GM23338 (cell line): Measurements from ENCODE around the gene CELA1. TPM values are rescaled to one million over a fixed set of nuclear protein-coding genes. Genes with fewer than 3 reads are reported as not detected.
A peak's percentile ranks its signal among the peaks of the same experiment; 100 is the strongest.

Source experiments
- ATAC-seq: fragments of 200-7000 bp; cut with Tn5 transposase; 3 replicates; pipeline ENCODE4 v1.9.1; 2020
- DNase-seq: peaks from one replicate; pipeline ENCODE4 v3.0.0-alpha.2; 2015; ENCODE audit warnings: low spot score
- H2AFZ ChIP-seq: fragments of 200-600 bp; sonication (generic); 2 replicates; pipeline ENCODE4 v1.8.0; 2016; ENCODE audit warnings: antibody characterized with exemption, mild to moderate bottlenecking, moderate library complexity
- H3F3A ChIP-seq: fragments of 200-600 bp; sonication (generic); replicated peaks from 2 replicates; pipeline ENCODE4 v1.8.0; 2017; ENCODE audit warnings: antibody characterized with exemption, mixed run types, low read depth
- H3K27ac ChIP-seq: fragments of 200-600 bp; sonication (generic); 2 replicates; pipeline ENCODE4 v1.6.1; 2016; ENCODE audit warnings: low read depth
- H3K27me3 ChIP-seq: fragments of 200-600 bp; sonication (generic); 2 replicates; pipeline ENCODE4 v1.8.0; 2016; ENCODE audit warnings: mild to moderate bottlenecking, mixed run types, moderate library complexity; ENCODE audit not compliant: insufficient read depth
- H3K36me3 ChIP-seq: fragments of 200-600 bp; sonication (generic); 2 replicates; pipeline ENCODE4 v1.8.0; 2016; ENCODE audit warnings: mild to moderate bottlenecking; ENCODE audit not compliant: insufficient read depth
- H3K4me1 ChIP-seq: fragments of 200-600 bp; sonication (generic); 2 replicates; pipeline ENCODE4 v1.8.0; 2016; ENCODE audit warnings: mild to moderate bottlenecking, moderate library complexity; ENCODE audit not compliant: insufficient read depth
- H3K4me2 ChIP-seq: fragments of 200-600 bp; sonication (generic); 2 replicates; pipeline ENCODE4 v1.7.1; 2017; ENCODE audit warnings: mixed run types
- H3K4me3 ChIP-seq: fragments of 200-600 bp; sonication (generic); 2 replicates; pipeline ENCODE4 v1.6.1; 2016; ENCODE audit warnings: mixed run types
- H3K79me2 ChIP-seq: fragments of 200-600 bp; sonication (generic); replicated peaks from 2 replicates; pipeline ENCODE4 v1.8.0; 2017; ENCODE audit warnings: mild to moderate bottlenecking; ENCODE audit not compliant: insufficient read depth
- H3K9me2 ChIP-seq: fragments of 200-600 bp; sonication (generic); 2 replicates; pipeline ENCODE4 v1.8.0; 2017; ENCODE audit not compliant: insufficient read depth
- H4K20me1 ChIP-seq: fragments of 200-600 bp; sonication (generic); replicated peaks from 2 replicates; pipeline ENCODE4 v1.8.0; 2017; ENCODE audit warnings: mild to moderate bottlenecking; ENCODE audit not compliant: insufficient read depth
- H3K27ac Mint-ChIP-seq: 2 replicates; pipeline ENCODE4 v1.8.0; 2020; ENCODE audit warnings: inconsistent platforms, mild to moderate bottlenecking, moderate library complexity, mixed read lengths
- H3K27me3 Mint-ChIP-seq: 3 replicates; pipeline ENCODE4 v1.8.0; 2022; ENCODE audit warnings: low read depth, mild to moderate bottlenecking, moderate library complexity, mixed read lengths, inconsistent platforms; ENCODE audit not compliant: insufficient read depth, poor library complexity
- H3K36me3 Mint-ChIP-seq: 3 replicates; pipeline ENCODE4 v1.8.0; 2021; ENCODE audit warnings: low read depth, mild to moderate bottlenecking, inconsistent platforms, moderate library complexity, mixed read lengths
- H3K4me1 Mint-ChIP-seq: 3 replicates; pipeline ENCODE4 v1.8.0; 2020; ENCODE audit warnings: mild to moderate bottlenecking, inconsistent platforms, mixed read lengths
- H3K4me3 Mint-ChIP-seq: 3 replicates; pipeline ENCODE4 v1.8.0; 2021; ENCODE audit warnings: moderate library complexity, mild to moderate bottlenecking, inconsistent platforms, mixed read lengths
- H3K9me3 Mint-ChIP-seq: 3 replicates; pipeline ENCODE4 v1.8.0; 2020; ENCODE audit warnings: moderate library complexity, mild to moderate bottlenecking, inconsistent platforms, mixed read lengths
- CREB1 ChIP-seq: fragments of 250-450 bp; sonication (Bioruptor Pico); IDR thresholded peaks from 2 replicates; pipeline ENCODE4 v1.5.0; 2020; ENCODE audit warnings: low read depth, mild to moderate bottlenecking, moderate library complexity
- EZH2 ChIP-seq: fragments of 200-600 bp; sonication (generic); IDR thresholded peaks from one replicate; pipeline ENCODE4 v1.8.0; 2017; ENCODE audit warnings: antibody characterized with exemption, mild to moderate bottlenecking, low read depth; ENCODE audit not compliant: unreplicated experiment
- EZH2phosphoT487 ChIP-seq: fragments of 200-600 bp; sonication (generic); IDR thresholded peaks from one replicate; pipeline ENCODE4 v1.8.1; 2018; ENCODE audit warnings: antibody characterized with exemption; ENCODE audit not compliant: unreplicated experiment
- NANOG ChIP-seq: IDR thresholded peaks from 2 replicates; pipeline ENCODE4 v1.6.1; 2016; ENCODE audit warnings: antibody characterized with exemption, borderline replicate concordance
- POLR2AphosphoS5 ChIP-seq: IDR thresholded peaks from 2 replicates; pipeline ENCODE4 v1.6.1; 2016; ENCODE audit warnings: antibody characterized with exemption, low read depth
- STAT1 ChIP-seq: IDR thresholded peaks from one replicate; pipeline ENCODE4 v1.6.1; 2016; ENCODE audit warnings: antibody characterized with exemption; ENCODE audit not compliant: unreplicated experiment
- ZNF114 ChIP-seq: fragments of 250-450 bp; sonication (Bioruptor Pico); IDR thresholded peaks from 2 replicates; pipeline ENCODE4 v1.5.0; 2020; ENCODE audit warnings: mild to moderate bottlenecking, moderate library complexity
- ZNF331 ChIP-seq: fragments of 250-450 bp; sonication (Bioruptor Pico); IDR thresholded peaks from 2 replicates; pipeline ENCODE4 v1.5.0; 2020; ENCODE audit warnings: low read depth, mild to moderate bottlenecking, moderate library complexity
- polyA plus RNA-seq: library from polyadenylated mRNA; unstranded; fragments of >200 nt; fragmentation: Nextera tagmentation; extraction: Ambion mirVana; gene quantifications from 2 replicates; pipeline ENCODE4 v1.2.1, GENCODE V29; 2016
- total RNA-seq: library from RNA; depleted of rRNA; stranded (reverse); fragments of >200 nt; shearing (Covaris generic); gene quantifications from 2 replicates; pipeline ENCODE4 v1.2.3, GENCODE V29; 2014
- TF ChIP-seq, protein P1 (sequence below): IDR thresholded peaks from one replicate; pipeline ENCODE4 v1.6.1; 2018; ENCODE audit warnings: antibody characterized with exemption; ENCODE audit not compliant: unreplicated experiment
- TF ChIP-seq, protein P2 (sequence below), 2 experiments: fragments of 200-600 bp in 1 of 2; sonication (generic) in 1 of 2; conservative IDR thresholded peaks; 2 replicates each; pipeline versions ENCODE4 v1.5.1 to v1.6.1; 2016 to 2017; ENCODE audit warnings: antibody characterized with exemption in 2 of 2, low read depth in 2 of 2, mild to moderate bottlenecking in 2 of 2, moderate library complexity in 1 of 2
- TF ChIP-seq, protein P3 (sequence below): IDR thresholded peaks from 2 replicates; pipeline ENCODE4 v1.6.1; 2016; ENCODE audit warnings: antibody characterized with exemption
- TF ChIP-seq, protein P4 (sequence below): fragments of 250-450 bp; sonication (Bioruptor Pico); IDR thresholded peaks from 2 replicates; pipeline ENCODE4 v1.5.0; 2020; ENCODE audit warnings: mild to moderate bottlenecking, moderate library complexity

CELA1 gene
- total and polyA plus RNA-seq, 2 experiments from 2014 or later: not detected

DNA sequence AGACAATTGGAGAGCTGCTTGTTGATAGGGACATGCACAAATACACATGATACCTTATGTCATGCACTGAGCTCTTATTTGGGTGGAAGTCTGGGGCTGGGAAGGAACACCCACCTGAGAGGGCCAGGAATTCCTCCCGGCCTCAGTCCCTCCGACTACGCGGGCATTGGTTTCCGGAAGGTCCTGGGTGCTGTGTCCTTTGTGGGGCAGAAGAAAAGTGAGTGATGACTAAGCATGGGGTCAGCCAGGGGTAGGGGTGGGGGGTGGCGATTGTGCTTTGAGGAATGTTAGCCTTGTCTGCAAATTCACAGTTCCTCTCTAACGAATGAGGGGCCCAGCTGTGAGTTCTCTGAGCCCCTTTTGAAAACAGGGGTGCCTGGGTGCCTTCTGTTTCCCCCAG, 798 bp downstream of the CELA1 start:
- no peaks in the 10 kb centered on the region for H4K20me1 ChIP-seq
- Mint-ChIP-seq H3K36me3 (no peaks in the 10 kb centered on the region), H3K9me3 (no peaks in the 10 kb centered on the region), H3K4me3 (no peak overlapping the region), H3K27me3 (peaks cover 3% of the 10 kb centered on the region), H3K4me1 (peaks cover 8% of the 10 kb centered on the region), H3K27ac (no peak overlapping the region)
- DNase-seq: peak; percentile 17
- H3K4me1 ChIP-seq: no peaks in the 10 kb centered on the region
- ATAC-seq: no peak
- no peaks in the 10 kb centered on the region for H3K36me3 ChIP-seq
- H3K27ac ChIP-seq: no peak overlapping the region
- peak overlapping the region; percentile 91; the same call in 1 of the 2 replicates for H2AFZ ChIP-seq
- no peak overlapping the region for H3K4me3 ChIP-seq
- no peak overlapping the region for H3K4me2 ChIP-seq
- no peaks in the 10 kb centered on the region; the same call in 1 of the 2 replicates for H3K9me2 ChIP-seq
- TF ChIP-seq, protein P1, sequence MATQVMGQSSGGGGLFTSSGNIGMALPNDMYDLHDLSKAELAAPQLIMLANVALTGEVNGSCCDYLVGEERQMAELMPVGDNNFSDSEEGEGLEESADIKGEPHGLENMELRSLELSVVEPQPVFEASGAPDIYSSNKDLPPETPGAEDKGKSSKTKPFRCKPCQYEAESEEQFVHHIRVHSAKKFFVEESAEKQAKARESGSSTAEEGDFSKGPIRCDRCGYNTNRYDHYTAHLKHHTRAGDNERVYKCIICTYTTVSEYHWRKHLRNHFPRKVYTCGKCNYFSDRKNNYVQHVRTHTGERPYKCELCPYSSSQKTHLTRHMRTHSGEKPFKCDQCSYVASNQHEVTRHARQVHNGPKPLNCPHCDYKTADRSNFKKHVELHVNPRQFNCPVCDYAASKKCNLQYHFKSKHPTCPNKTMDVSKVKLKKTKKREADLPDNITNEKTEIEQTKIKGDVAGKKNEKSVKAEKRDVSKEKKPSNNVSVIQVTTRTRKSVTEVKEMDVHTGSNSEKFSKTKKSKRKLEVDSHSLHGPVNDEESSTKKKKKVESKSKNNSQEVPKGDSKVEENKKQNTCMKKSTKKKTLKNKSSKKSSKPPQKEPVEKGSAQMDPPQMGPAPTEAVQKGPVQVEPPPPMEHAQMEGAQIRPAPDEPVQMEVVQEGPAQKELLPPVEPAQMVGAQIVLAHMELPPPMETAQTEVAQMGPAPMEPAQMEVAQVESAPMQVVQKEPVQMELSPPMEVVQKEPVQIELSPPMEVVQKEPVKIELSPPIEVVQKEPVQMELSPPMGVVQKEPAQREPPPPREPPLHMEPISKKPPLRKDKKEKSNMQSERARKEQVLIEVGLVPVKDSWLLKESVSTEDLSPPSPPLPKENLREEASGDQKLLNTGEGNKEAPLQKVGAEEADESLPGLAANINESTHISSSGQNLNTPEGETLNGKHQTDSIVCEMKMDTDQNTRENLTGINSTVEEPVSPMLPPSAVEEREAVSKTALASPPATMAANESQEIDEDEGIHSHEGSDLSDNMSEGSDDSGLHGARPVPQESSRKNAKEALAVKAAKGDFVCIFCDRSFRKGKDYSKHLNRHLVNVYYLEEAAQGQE: no peak
- TF ChIP-seq EZH2phosphoT487: no peak
- TF ChIP-seq, protein P2, sequence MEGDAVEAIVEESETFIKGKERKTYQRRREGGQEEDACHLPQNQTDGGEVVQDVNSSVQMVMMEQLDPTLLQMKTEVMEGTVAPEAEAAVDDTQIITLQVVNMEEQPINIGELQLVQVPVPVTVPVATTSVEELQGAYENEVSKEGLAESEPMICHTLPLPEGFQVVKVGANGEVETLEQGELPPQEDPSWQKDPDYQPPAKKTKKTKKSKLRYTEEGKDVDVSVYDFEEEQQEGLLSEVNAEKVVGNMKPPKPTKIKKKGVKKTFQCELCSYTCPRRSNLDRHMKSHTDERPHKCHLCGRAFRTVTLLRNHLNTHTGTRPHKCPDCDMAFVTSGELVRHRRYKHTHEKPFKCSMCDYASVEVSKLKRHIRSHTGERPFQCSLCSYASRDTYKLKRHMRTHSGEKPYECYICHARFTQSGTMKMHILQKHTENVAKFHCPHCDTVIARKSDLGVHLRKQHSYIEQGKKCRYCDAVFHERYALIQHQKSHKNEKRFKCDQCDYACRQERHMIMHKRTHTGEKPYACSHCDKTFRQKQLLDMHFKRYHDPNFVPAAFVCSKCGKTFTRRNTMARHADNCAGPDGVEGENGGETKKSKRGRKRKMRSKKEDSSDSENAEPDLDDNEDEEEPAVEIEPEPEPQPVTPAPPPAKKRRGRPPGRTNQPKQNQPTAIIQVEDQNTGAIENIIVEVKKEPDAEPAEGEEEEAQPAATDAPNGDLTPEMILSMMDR (conservative IDR thresholded peaks at IDR 0.05; ENCODE audit: low read depth in 2 of 2): no peak
- no peak for TF ChIP-seq POLR2AphosphoS5
- TF ChIP-seq, protein P3, sequence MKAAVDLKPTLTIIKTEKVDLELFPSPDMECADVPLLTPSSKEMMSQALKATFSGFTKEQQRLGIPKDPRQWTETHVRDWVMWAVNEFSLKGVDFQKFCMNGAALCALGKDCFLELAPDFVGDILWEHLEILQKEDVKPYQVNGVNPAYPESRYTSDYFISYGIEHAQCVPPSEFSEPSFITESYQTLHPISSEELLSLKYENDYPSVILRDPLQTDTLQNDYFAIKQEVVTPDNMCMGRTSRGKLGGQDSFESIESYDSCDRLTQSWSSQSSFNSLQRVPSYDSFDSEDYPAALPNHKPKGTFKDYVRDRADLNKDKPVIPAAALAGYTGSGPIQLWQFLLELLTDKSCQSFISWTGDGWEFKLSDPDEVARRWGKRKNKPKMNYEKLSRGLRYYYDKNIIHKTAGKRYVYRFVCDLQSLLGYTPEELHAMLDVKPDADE: no peak
- no peak for TF ChIP-seq EZH2
- TF ChIP-seq NANOG: no peak
- TF ChIP-seq ZNF114 (CRISPR knock-in tag): no peak
- TF ChIP-seq, protein P4, sequence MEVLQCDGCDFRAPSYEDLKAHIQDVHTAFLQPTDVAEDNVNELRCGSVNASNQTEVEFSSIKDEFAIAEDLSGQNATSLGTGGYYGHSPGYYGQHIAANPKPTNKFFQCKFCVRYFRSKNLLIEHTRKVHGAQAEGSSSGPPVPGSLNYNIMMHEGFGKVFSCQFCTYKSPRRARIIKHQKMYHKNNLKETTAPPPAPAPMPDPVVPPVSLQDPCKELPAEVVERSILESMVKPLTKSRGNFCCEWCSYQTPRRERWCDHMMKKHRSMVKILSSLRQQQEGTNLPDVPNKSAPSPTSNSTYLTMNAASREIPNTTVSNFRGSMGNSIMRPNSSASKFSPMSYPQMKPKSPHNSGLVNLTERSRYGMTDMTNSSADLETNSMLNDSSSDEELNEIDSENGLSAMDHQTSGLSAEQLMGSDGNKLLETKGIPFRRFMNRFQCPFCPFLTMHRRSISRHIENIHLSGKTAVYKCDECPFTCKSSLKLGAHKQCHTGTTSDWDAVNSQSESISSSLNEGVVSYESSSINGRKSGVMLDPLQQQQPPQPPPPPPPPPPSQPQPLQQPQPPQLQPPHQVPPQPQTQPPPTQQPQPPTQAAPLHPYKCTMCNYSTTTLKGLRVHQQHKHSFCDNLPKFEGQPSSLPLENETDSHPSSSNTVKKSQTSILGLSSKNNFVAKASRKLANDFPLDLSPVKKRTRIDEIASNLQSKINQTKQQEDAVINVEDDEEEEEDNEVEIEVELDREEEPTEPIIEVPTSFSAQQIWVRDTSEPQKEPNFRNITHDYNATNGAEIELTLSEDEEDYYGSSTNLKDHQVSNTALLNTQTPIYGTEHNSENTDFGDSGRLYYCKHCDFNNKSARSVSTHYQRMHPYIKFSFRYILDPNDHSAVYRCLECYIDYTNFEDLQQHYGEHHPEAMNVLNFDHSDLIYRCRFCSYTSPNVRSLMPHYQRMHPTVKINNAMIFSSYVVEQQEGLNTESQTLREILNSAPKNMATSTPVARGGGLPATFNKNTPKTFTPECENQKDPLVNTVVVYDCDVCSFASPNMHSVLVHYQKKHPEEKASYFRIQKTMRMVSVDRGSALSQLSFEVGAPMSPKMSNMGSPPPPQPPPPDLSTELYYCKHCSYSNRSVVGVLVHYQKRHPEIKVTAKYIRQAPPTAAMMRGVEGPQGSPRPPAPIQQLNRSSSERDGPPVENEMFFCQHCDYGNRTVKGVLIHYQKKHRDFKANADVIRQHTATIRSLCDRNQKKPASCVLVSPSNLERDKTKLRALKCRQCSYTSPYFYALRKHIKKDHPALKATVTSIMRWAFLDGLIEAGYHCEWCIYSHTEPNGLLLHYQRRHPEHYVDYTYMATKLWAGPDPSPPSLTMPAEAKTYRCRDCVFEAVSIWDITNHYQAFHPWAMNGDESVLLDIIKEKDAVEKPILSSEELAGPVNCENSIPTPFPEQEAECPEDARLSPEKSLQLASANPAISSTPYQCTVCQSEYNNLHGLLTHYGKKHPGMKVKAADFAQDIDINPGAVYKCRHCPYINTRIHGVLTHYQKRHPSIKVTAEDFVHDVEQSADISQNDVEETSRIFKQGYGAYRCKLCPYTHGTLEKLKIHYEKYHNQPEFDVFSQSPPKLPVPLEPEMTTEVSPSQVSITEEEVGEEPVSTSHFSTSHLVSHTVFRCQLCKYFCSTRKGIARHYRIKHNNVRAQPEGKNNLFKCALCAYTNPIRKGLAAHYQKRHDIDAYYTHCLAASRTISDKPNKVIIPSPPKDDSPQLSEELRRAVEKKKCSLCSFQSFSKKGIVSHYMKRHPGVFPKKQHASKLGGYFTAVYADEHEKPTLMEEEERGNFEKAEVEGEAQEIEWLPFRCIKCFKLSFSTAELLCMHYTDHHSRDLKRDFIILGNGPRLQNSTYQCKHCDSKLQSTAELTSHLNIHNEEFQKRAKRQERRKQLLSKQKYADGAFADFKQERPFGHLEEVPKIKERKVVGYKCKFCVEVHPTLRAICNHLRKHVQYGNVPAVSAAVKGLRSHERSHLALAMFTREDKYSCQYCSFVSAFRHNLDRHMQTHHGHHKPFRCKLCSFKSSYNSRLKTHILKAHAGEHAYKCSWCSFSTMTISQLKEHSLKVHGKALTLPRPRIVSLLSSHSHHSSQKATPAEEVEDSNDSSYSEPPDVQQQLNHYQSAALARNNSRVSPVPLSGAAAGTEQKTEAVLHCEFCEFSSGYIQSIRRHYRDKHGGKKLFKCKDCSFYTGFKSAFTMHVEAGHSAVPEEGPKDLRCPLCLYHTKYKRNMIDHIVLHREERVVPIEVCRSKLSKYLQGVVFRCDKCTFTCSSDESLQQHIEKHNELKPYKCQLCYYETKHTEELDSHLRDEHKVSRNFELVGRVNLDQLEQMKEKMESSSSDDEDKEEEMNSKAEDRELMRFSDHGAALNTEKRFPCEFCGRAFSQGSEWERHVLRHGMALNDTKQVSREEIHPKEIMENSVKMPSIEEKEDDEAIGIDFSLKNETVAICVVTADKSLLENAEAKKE (CRISPR knock-in tag): no peak
- TF ChIP-seq CREB1 (CRISPR knock-in tag): no peak
- TF ChIP-seq STAT1: no peak
- no peak for TF ChIP-seq ZNF331
- H3K79me2 ChIP-seq: no peaks in the 10 kb centered on the region
- H3K27me3 ChIP-seq: no peaks in the 10 kb centered on the region
- no peaks in the 10 kb centered on the region for H3F3A ChIP-seq
